GM23338 (cell line): ENCODE data around the gene PASK. TPM values are rescaled to one million over a fixed set of nuclear protein-coding genes. Genes with fewer than 3 reads are reported as not detected.

Source experiments
- ATAC-seq: fragments of 200-7000 bp; cut with Tn5 transposase; 3 replicates; pipeline ENCODE4 v1.9.1; 2020
- DNase-seq: peaks from one replicate; pipeline ENCODE4 v3.0.0-alpha.2; 2015; ENCODE audit warnings: low spot score
- H2AFZ ChIP-seq: fragments of 200-600 bp; sonication (generic); 2 replicates; pipeline ENCODE4 v1.8.0; 2016; ENCODE audit warnings: antibody characterized with exemption, mild to moderate bottlenecking, moderate library complexity
- H3F3A ChIP-seq: fragments of 200-600 bp; sonication (generic); replicated peaks from 2 replicates; pipeline ENCODE4 v1.8.0; 2017; ENCODE audit warnings: antibody characterized with exemption, mixed run types, low read depth
- H3K27ac ChIP-seq: fragments of 200-600 bp; sonication (generic); 2 replicates; pipeline ENCODE4 v1.6.1; 2016; ENCODE audit warnings: low read depth
- H3K27me3 ChIP-seq: fragments of 200-600 bp; sonication (generic); 2 replicates; pipeline ENCODE4 v1.8.0; 2016; ENCODE audit warnings: mild to moderate bottlenecking, mixed run types, moderate library complexity; ENCODE audit not compliant: insufficient read depth
- H3K36me3 ChIP-seq: fragments of 200-600 bp; sonication (generic); 2 replicates; pipeline ENCODE4 v1.8.0; 2016; ENCODE audit warnings: mild to moderate bottlenecking; ENCODE audit not compliant: insufficient read depth
- H3K4me1 ChIP-seq: fragments of 200-600 bp; sonication (generic); 2 replicates; pipeline ENCODE4 v1.8.0; 2016; ENCODE audit warnings: mild to moderate bottlenecking, moderate library complexity; ENCODE audit not compliant: insufficient read depth
- H3K4me2 ChIP-seq: fragments of 200-600 bp; sonication (generic); 2 replicates; pipeline ENCODE4 v1.7.1; 2017; ENCODE audit warnings: mixed run types
- H3K4me3 ChIP-seq: fragments of 200-600 bp; sonication (generic); 2 replicates; pipeline ENCODE4 v1.6.1; 2016; ENCODE audit warnings: mixed run types
- H3K79me2 ChIP-seq: fragments of 200-600 bp; sonication (generic); replicated peaks from 2 replicates; pipeline ENCODE4 v1.8.0; 2017; ENCODE audit warnings: mild to moderate bottlenecking; ENCODE audit not compliant: insufficient read depth
- H3K9me2 ChIP-seq: fragments of 200-600 bp; sonication (generic); 2 replicates; pipeline ENCODE4 v1.8.0; 2017; ENCODE audit not compliant: insufficient read depth
- H4K20me1 ChIP-seq: fragments of 200-600 bp; sonication (generic); replicated peaks from 2 replicates; pipeline ENCODE4 v1.8.0; 2017; ENCODE audit warnings: mild to moderate bottlenecking; ENCODE audit not compliant: insufficient read depth
- H3K27ac Mint-ChIP-seq: 2 replicates; pipeline ENCODE4 v1.8.0; 2020; ENCODE audit warnings: inconsistent platforms, mild to moderate bottlenecking, moderate library complexity, mixed read lengths
- H3K27me3 Mint-ChIP-seq: 3 replicates; pipeline ENCODE4 v1.8.0; 2022; ENCODE audit warnings: low read depth, mild to moderate bottlenecking, moderate library complexity, mixed read lengths, inconsistent platforms; ENCODE audit not compliant: insufficient read depth, poor library complexity
- H3K36me3 Mint-ChIP-seq: 3 replicates; pipeline ENCODE4 v1.8.0; 2021; ENCODE audit warnings: low read depth, mild to moderate bottlenecking, inconsistent platforms, moderate library complexity, mixed read lengths
- H3K4me1 Mint-ChIP-seq: 3 replicates; pipeline ENCODE4 v1.8.0; 2020; ENCODE audit warnings: mild to moderate bottlenecking, inconsistent platforms, mixed read lengths
- H3K4me3 Mint-ChIP-seq: 3 replicates; pipeline ENCODE4 v1.8.0; 2021; ENCODE audit warnings: moderate library complexity, mild to moderate bottlenecking, inconsistent platforms, mixed read lengths
- H3K9me3 Mint-ChIP-seq: 3 replicates; pipeline ENCODE4 v1.8.0; 2020; ENCODE audit warnings: moderate library complexity, mild to moderate bottlenecking, inconsistent platforms, mixed read lengths
- CREB1 ChIP-seq: fragments of 250-450 bp; sonication (Bioruptor Pico); IDR thresholded peaks from 2 replicates; pipeline ENCODE4 v1.5.0; 2020; ENCODE audit warnings: low read depth, mild to moderate bottlenecking, moderate library complexity
- ETS1 ChIP-seq: IDR thresholded peaks from 2 replicates; pipeline ENCODE4 v1.6.1; 2016; ENCODE audit warnings: antibody characterized with exemption
- EZH2 ChIP-seq: fragments of 200-600 bp; sonication (generic); IDR thresholded peaks from one replicate; pipeline ENCODE4 v1.8.0; 2017; ENCODE audit warnings: antibody characterized with exemption, mild to moderate bottlenecking, low read depth; ENCODE audit not compliant: unreplicated experiment
- EZH2phosphoT487 ChIP-seq: fragments of 200-600 bp; sonication (generic); IDR thresholded peaks from one replicate; pipeline ENCODE4 v1.8.1; 2018; ENCODE audit warnings: antibody characterized with exemption; ENCODE audit not compliant: unreplicated experiment
- JUNB ChIP-seq: IDR thresholded peaks from one replicate; pipeline ENCODE4 v1.6.1; 2016; ENCODE audit warnings: antibody characterized with exemption; ENCODE audit not compliant: unreplicated experiment
- NANOG ChIP-seq: IDR thresholded peaks from 2 replicates; pipeline ENCODE4 v1.6.1; 2016; ENCODE audit warnings: antibody characterized with exemption, borderline replicate concordance
- POLR2AphosphoS5 ChIP-seq: IDR thresholded peaks from 2 replicates; pipeline ENCODE4 v1.6.1; 2016; ENCODE audit warnings: antibody characterized with exemption, low read depth
- REST ChIP-seq: IDR thresholded peaks from one replicate; pipeline ENCODE4 v1.6.1; 2018; ENCODE audit warnings: antibody characterized with exemption; ENCODE audit not compliant: unreplicated experiment
- STAT1 ChIP-seq: IDR thresholded peaks from one replicate; pipeline ENCODE4 v1.6.1; 2016; ENCODE audit warnings: antibody characterized with exemption; ENCODE audit not compliant: unreplicated experiment
- ZNF114 ChIP-seq: fragments of 250-450 bp; sonication (Bioruptor Pico); IDR thresholded peaks from 2 replicates; pipeline ENCODE4 v1.5.0; 2020; ENCODE audit warnings: mild to moderate bottlenecking, moderate library complexity
- ZNF331 ChIP-seq: fragments of 250-450 bp; sonication (Bioruptor Pico); IDR thresholded peaks from 2 replicates; pipeline ENCODE4 v1.5.0; 2020; ENCODE audit warnings: low read depth, mild to moderate bottlenecking, moderate library complexity
- ZNF462 ChIP-seq: fragments of 250-450 bp; sonication (Bioruptor Pico); IDR thresholded peaks from 2 replicates; pipeline ENCODE4 v1.5.0; 2020; ENCODE audit warnings: mild to moderate bottlenecking, moderate library complexity
- polyA plus RNA-seq: library from polyadenylated mRNA; unstranded; fragments of >200 nt; fragmentation: Nextera tagmentation; extraction: Ambion mirVana; gene quantifications from 2 replicates; pipeline ENCODE4 v1.2.1, GENCODE V29; 2016
- total RNA-seq: library from RNA; depleted of rRNA; stranded (reverse); fragments of >200 nt; shearing (Covaris generic); gene quantifications from 2 replicates; pipeline ENCODE4 v1.2.3, GENCODE V29; 2014
- TF ChIP-seq, protein P1 (sequence below), 2 experiments: fragments of 200-600 bp in 1 of 2; sonication (generic) in 1 of 2; conservative IDR thresholded peaks; 2 replicates each; pipeline versions ENCODE4 v1.5.1 to v1.6.1; 2016 to 2017; ENCODE audit warnings: antibody characterized with exemption in 2 of 2, low read depth in 2 of 2, mild to moderate bottlenecking in 2 of 2, moderate library complexity in 1 of 2

The PASK gene
- total and polyA plus RNA-seq, 2 experiments from 2014 or later: 12.5 to 38.4 TPM

- H3K36me3 Mint-ChIP-seq: peaks cover 30% of the 10 kb centered on the region
- Histone ChIP-seq H3K27ac (no peak overlapping the region), H3F3A (no peaks in the 10 kb centered on the region), H3K27me3 (no peaks in the 10 kb centered on the region), H3K4me3 (no peak overlapping the region), H3K9me2 (no peaks in the 10 kb centered on the region), H3K36me3 (peaks cover 14% of the 10 kb centered on the region; the same call in 1 of the 2 replicates), H4K20me1 (peaks cover 13% of the 10 kb centered on the region), H2AFZ (no peak overlapping the region), H3K79me2 (peaks cover 45% of the 10 kb centered on the region), H3K4me2 (no peak overlapping the region), H3K4me1 (no peaks in the 10 kb centered on the region)
- DNase-seq (no peak), ATAC-seq (no peak)
- TF ChIP-seq CREB1 (no peak), ETS1 (no peak), ZNF462 (CRISPR knock-in tag) (no peak), NANOG (no peak), REST (no peak), JUNB (no peak), ZNF331 (CRISPR knock-in tag) (no peak), STAT1 (no peak), EZH2phosphoT487 (no peak), EZH2 (no peak), ZNF114 (CRISPR knock-in tag) (no peak), POLR2AphosphoS5 (no peak)
- TF ChIP-seq, protein P1, sequence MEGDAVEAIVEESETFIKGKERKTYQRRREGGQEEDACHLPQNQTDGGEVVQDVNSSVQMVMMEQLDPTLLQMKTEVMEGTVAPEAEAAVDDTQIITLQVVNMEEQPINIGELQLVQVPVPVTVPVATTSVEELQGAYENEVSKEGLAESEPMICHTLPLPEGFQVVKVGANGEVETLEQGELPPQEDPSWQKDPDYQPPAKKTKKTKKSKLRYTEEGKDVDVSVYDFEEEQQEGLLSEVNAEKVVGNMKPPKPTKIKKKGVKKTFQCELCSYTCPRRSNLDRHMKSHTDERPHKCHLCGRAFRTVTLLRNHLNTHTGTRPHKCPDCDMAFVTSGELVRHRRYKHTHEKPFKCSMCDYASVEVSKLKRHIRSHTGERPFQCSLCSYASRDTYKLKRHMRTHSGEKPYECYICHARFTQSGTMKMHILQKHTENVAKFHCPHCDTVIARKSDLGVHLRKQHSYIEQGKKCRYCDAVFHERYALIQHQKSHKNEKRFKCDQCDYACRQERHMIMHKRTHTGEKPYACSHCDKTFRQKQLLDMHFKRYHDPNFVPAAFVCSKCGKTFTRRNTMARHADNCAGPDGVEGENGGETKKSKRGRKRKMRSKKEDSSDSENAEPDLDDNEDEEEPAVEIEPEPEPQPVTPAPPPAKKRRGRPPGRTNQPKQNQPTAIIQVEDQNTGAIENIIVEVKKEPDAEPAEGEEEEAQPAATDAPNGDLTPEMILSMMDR (conservative IDR thresholded peaks at IDR 0.05; ENCODE audit: low read depth in 2 of 2): no peak
- no peaks in the 10 kb centered on the region for H3K9me3 Mint-ChIP-seq
- H3K27ac Mint-ChIP-seq: peak overlapping the region; percentile 32; the same call in 1 of the 2 replicates
- peaks cover 2% of the 10 kb centered on the region for H3K27me3 Mint-ChIP-seq
- no peaks in the 10 kb centered on the region for H3K4me1 Mint-ChIP-seq
- H3K4me3 Mint-ChIP-seq: no peak overlapping the region; the same call in 2 of the 3 replicates
These were observed 7.2 kb downstream of the PASK start for GRCh38 chr2:241142063-241142462.
